PC-3 (cell line): Measurements from ENCODE around the gene BMS1. TPM values are rescaled to one million over a fixed set of nuclear protein-coding genes. Genes with fewer than 3 reads are reported as not detected.

ENCODE experiments used
- ATAC-seq: fragments of 200-7000 bp; cut with Tn5 transposase; 2 replicates; pipeline ENCODE4 v1.9.1; 2020; ENCODE audit warnings: mild to moderate bottlenecking, moderate library complexity
- BruUV-seq: library from RNA; stranded (reverse); fragments of 400-500 nt; replicated peaks from 2 replicates; lab custom pipeline; 2021; lab: Mats Ljungman, UMichigan
- CTCF ChIA-PET: fragments of 300-600 bp; sonication (Branson Sonifier 250); formaldehyde crosslinking; loops from one replicate; lab custom pipeline; 2022; ENCODE audit warnings: antibody characterized with exemption; lab: Charles Lee
- POLR2A ChIA-PET: fragments of 300-600 bp; sonication (Branson Sonifier 250); formaldehyde crosslinking; loops from one replicate; lab custom pipeline; 2022; ENCODE audit warnings: antibody characterized with exemption; ENCODE audit not compliant: unreplicated experiment; lab: Charles Lee
- DNase-seq: peaks from one replicate; pipeline ENCODE4 v3.0.0-alpha.2; 2015
- H2AFZ ChIP-seq: fragments of 300-600 bp; sonication (generic); 2 replicates; pipeline ENCODE4 v1.6.0; 2016; ENCODE audit warnings: antibody characterized with exemption, low read length
- H3F3A ChIP-seq: fragments of 300-600 bp; sonication (generic); one replicate; pipeline ENCODE4 v1.6.0; 2017; ENCODE audit warnings: antibody characterized with exemption, low read length, control low read depth, mild to moderate bottlenecking; ENCODE audit not compliant: unreplicated experiment
- H3K27ac ChIP-seq: fragments of 300-600 bp; sonication (generic); 2 replicates; pipeline ENCODE4 v1.5.1; 2016; ENCODE audit warnings: mild to moderate bottlenecking, low read length
- H3K27me3 ChIP-seq: fragments of 300-600 bp; sonication (generic); 2 replicates; pipeline ENCODE4 v1.6.1; 2016; ENCODE audit warnings: low read length, mixed read lengths
- H3K36me3 ChIP-seq: fragments of 300-600 bp; sonication (generic); 2 replicates; pipeline ENCODE4 v1.6.1; 2016; ENCODE audit warnings: low read depth, mixed run types, low read length, mixed read lengths
- H3K4me1 ChIP-seq: fragments of 300-600 bp; sonication (generic); 2 replicates; pipeline ENCODE4 v1.5.1; 2016; ENCODE audit warnings: low read length; ENCODE audit not compliant: insufficient read depth
- H3K4me2 ChIP-seq: fragments of 300-600 bp; sonication (generic); 2 replicates; pipeline ENCODE4 v1.6.0; 2016; ENCODE audit warnings: low read length
- H3K4me3 ChIP-seq: fragments of 300-600 bp; sonication (generic); 2 replicates; pipeline ENCODE4 v1.5.1; 2016; ENCODE audit warnings: mild to moderate bottlenecking, low read length, mixed read lengths
- H3K79me2 ChIP-seq: fragments of 300-600 bp; sonication (generic); 2 replicates; pipeline ENCODE4 v1.6.1; 2017; ENCODE audit warnings: low read length, mixed read lengths
- H3K9ac ChIP-seq: fragments of 300-600 bp; sonication (generic); 2 replicates; pipeline ENCODE4 v1.6.0; 2016; ENCODE audit warnings: mild to moderate bottlenecking, low read length
- H3K9me2 ChIP-seq: fragments of 300-600 bp; sonication (generic); replicated peaks from 2 replicates; pipeline ENCODE4 v1.6.1; 2016; ENCODE audit warnings: mixed run types, low read length, mixed read lengths
- H3K9me3 ChIP-seq: fragments of 300-600 bp; sonication (generic); 2 replicates; pipeline ENCODE4 v1.6.1; 2016; ENCODE audit warnings: low read length, mixed read lengths
- H4K20me1 ChIP-seq: fragments of 300-600 bp; sonication (generic); 2 replicates; pipeline ENCODE4 v1.6.1; 2016; ENCODE audit warnings: low read length, mixed read lengths
- CTCF ChIP-seq: fragments of 300-600 bp; sonication (generic); conservative IDR thresholded peaks from 2 replicates; pipeline ENCODE4 v1.5.1; 2017; ENCODE audit warnings: antibody characterized with exemption, low read depth, mild to moderate bottlenecking, low read length
- EZH2 ChIP-seq: fragments of 300-600 bp; sonication (generic); IDR thresholded peaks from one replicate; pipeline ENCODE4 v1.6.1; 2017; ENCODE audit warnings: antibody characterized with exemption, mild to moderate bottlenecking, low read length; ENCODE audit not compliant: unreplicated experiment
- EZH2phosphoT487 ChIP-seq: fragments of 300-600 bp; sonication (generic); IDR thresholded peaks from 2 replicates; pipeline ENCODE4 v1.6.1; 2018; ENCODE audit warnings: mild to moderate bottlenecking, antibody characterized with exemption, low read length, borderline replicate concordance
- intact Hi-C: fragments of 100-400 bp; cut with micrococcal nuclease; formaldehyde crosslinking; loops from 2 replicates; pipeline ENCODE4 v1.9.0; 2023
- total RNA-seq: library from RNA; depleted of rRNA; stranded (reverse); fragments of >200 nt; gene quantifications from 2 replicates; pipeline ENCODE4 v1.2.3, GENCODE V29; 2014

BMS1 gene
- total RNA-seq, 1 experiment from 2014 or later = 36.6 TPM

DNA sequence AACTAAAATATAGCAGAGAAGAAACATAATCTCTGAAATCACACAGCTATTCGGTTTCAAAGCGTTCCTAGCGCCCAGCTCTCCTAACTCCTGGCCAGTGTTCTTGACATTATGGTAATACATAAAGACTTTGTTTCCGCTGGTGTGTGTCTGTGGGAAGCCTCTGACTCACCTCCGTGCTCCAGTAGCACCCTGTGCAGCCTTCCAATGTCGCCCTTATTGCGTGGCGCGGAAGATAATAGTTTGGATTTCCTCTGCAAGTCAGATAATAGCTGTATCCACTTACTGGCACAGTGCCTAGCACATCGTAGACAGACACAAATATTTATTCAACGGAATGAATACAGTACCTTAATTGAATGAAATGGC, 570 bp downstream of the BMS1 start:
- no peaks in the 10 kb centered on the region for H3K9me3 ChIP-seq
- POLR2A ChIA-PET = no interaction called here
- no peaks in the 10 kb centered on the region for H3K9me2 ChIP-seq
- H3K27me3 ChIP-seq = no peaks in the 10 kb centered on the region
- ATAC-seq = peak; percentile 68
- H3K4me2 ChIP-seq = peak overlapping the region; percentile 88
- H3K4me1 ChIP-seq = peaks cover 14% of the 10 kb centered on the region
- intact Hi-C loops = loop anchor here (1.0 to 10.0 kb wide), 3 partner anchors 30 to 228 kb away; partner anchors contain the start of gene ZNF33B
- peak overlapping the region; percentile 93 for H3K9ac ChIP-seq
- peak overlapping the region; percentile 99 for H2AFZ ChIP-seq
- peak overlapping the region; percentile 79 for H3K4me3 ChIP-seq
- peaks cover 18% of the 10 kb centered on the region for H4K20me1 ChIP-seq
- CTCF ChIA-PET = interaction anchor here (0.6 to 1.0 kb wide), 2 partner anchors 29 to 30 kb away, joined by 3 to 6 read pairs; no protein-coding TSS in a partner anchor
- H3K79me2 ChIP-seq = peaks cover 39% of the 10 kb centered on the region
- peaks cover 39% of the 10 kb centered on the region for H3K36me3 ChIP-seq
- H3K27ac ChIP-seq = peak overlapping the region; percentile 65
- no peaks in the 10 kb centered on the region for H3F3A ChIP-seq
- DNase-seq = peak; percentile 68
- TF ChIP-seq EZH2phosphoT487 (no peak), EZH2 (no peak), CTCF (no peak)
- TSS peak; percentile 71 for BruUV-seq

GRCh38 chr10:42785759-42786158, 3.2 kb downstream of the BMS1 start:
- H3K4me2 ChIP-seq = no peak overlapping the region
- peaks cover 14% of the 10 kb centered on the region for H3K4me1 ChIP-seq
- BruUV-seq = no TSS peak
- TF ChIP-seq CTCF (no peak), EZH2 (no peak), EZH2phosphoT487 (no peak)
- H3F3A ChIP-seq = no peaks in the 10 kb centered on the region
- no peak for ATAC-seq
- no peaks in the 10 kb centered on the region for H3K27me3 ChIP-seq
- intact Hi-C loops = loop anchor here (10.0 kb wide), 1 partner anchor 231 kb away; no protein-coding TSS in a partner anchor
- H2AFZ ChIP-seq = no peak overlapping the region
- H3K4me3 ChIP-seq = no peak overlapping the region
- ChIA-PET POLR2A (no interaction called here), CTCF (no interaction called here)
- H3K79me2 ChIP-seq = peaks cover 39% of the 10 kb centered on the region
- no peaks in the 10 kb centered on the region for H3K9me2 ChIP-seq
- no peak overlapping the region for H3K9ac ChIP-seq
- peaks cover 63% of the 10 kb centered on the region for H3K36me3 ChIP-seq
- peaks cover 23% of the 10 kb centered on the region for H4K20me1 ChIP-seq
- DNase-seq = no peak
- H3K27ac ChIP-seq = no peak overlapping the region
- no peaks in the 10 kb centered on the region for H3K9me3 ChIP-seq

- H4K20me1 ChIP-seq = peaks cover 9% of the 10 kb centered on the region; the same call in 1 of the 2 replicates
Observed at GRCh38 chr10:42790835-42791234, 8.2 kb downstream of the BMS1 start.

More at GRCh38 chr10:42790835-42791234, 8.2 kb downstream of the BMS1 start:
- H3K4me2 ChIP-seq = no peak overlapping the region
- DNase-seq = no peak
- H3F3A ChIP-seq = no peaks in the 10 kb centered on the region
- no peak overlapping the region for H3K27ac ChIP-seq
- intact Hi-C loops = no loop called here
- H3K4me1 ChIP-seq = no peaks in the 10 kb centered on the region
- H3K9ac ChIP-seq = no peak overlapping the region
- H3K4me3 ChIP-seq = no peak overlapping the region
- no TSS peak for BruUV-seq
- ChIA-PET POLR2A (no interaction called here), CTCF (no interaction called here)
- no peaks in the 10 kb centered on the region for H3K27me3 ChIP-seq
- H2AFZ ChIP-seq = no peak overlapping the region
- no peak for ATAC-seq
- no peaks in the 10 kb centered on the region for H3K9me3 ChIP-seq
- peaks cover 9% of the 10 kb centered on the region; the same call in 1 of the 2 replicates for H3K79me2 ChIP-seq
- peaks cover 87% of the 10 kb centered on the region for H3K36me3 ChIP-seq
- no peak for TF ChIP-seq EZH2
- TF ChIP-seq EZH2phosphoT487 = no peak
- no peak for TF ChIP-seq CTCF
- H3K9me2 ChIP-seq = no peaks in the 10 kb centered on the region
